Liver (tissue), 3 donors: ENCODE results near the gene TMEM63B.

Experiments used
- HNF4G ChIP-seq: IDR thresholded peaks from 2 replicates; pipeline ENCODE4 v1.6.1; 2016; ENCODE audit warnings: antibody characterized with exemption
- JUND ChIP-seq, 2 donors: IDR thresholded peaks; 2 replicates each; pipeline ENCODE4 v1.6.1; 2016; ENCODE audit warnings: antibody characterized with exemption in 2 of 2
- RAD21 ChIP-seq, 2 donors: IDR thresholded peaks; 2 replicates each; pipeline ENCODE4 v1.6.1; 2016; ENCODE audit warnings: antibody characterized with exemption in 2 of 2, mild to moderate bottlenecking in 2 of 2
- RXRA ChIP-seq, 2 donors: IDR thresholded peaks; 2 replicates each; pipeline ENCODE4 v1.6.1; 2017 to 2018; ENCODE audit warnings: antibody characterized with exemption in 2 of 2, mild to moderate bottlenecking in 1 of 2
- SP1 ChIP-seq: IDR thresholded peaks from 2 replicates; pipeline ENCODE4 v1.6.1; 2018; ENCODE audit warnings: antibody characterized with exemption, mild to moderate bottlenecking
- TAF1 ChIP-seq: conservative IDR thresholded peaks from 2 replicates; pipeline ENCODE4 v1.6.1; 2016; ENCODE audit warnings: antibody characterized with exemption, mild to moderate bottlenecking
- YY1 ChIP-seq: IDR thresholded peaks from 2 replicates; pipeline ENCODE4 v1.6.1; 2016; ENCODE audit warnings: antibody characterized with exemption, mild to moderate bottlenecking
- TF ChIP-seq, protein P1 (sequence below): IDR thresholded peaks from 2 replicates; pipeline ENCODE4 v1.6.1; 2016; ENCODE audit warnings: antibody characterized with exemption
- TF ChIP-seq, protein P2 (sequence below): fragments of 150-350 bp; IDR thresholded peaks from 2 replicates; pipeline ENCODE4 v1.5.1; 2017; ENCODE audit warnings: improper control_type of control experiment, low read depth, low read length; ENCODE audit not compliant: missing input control
- TF ChIP-seq, protein P3 (sequence below): IDR thresholded peaks from 2 replicates; pipeline ENCODE4 v1.6.1; 2016; ENCODE audit warnings: antibody characterized with exemption, mild to moderate bottlenecking
- TF ChIP-seq, protein P4 (sequence below): IDR thresholded peaks from 2 replicates; pipeline ENCODE4 v1.6.1; 2016; ENCODE audit warnings: antibody characterized with exemption
- TF ChIP-seq, protein P5 (sequence below): IDR thresholded peaks from 2 replicates; pipeline ENCODE4 v1.6.1; 2016; ENCODE audit warnings: antibody characterized with exemption
- donor health status: healthy.
- donor health status: healthy.

DNA sequence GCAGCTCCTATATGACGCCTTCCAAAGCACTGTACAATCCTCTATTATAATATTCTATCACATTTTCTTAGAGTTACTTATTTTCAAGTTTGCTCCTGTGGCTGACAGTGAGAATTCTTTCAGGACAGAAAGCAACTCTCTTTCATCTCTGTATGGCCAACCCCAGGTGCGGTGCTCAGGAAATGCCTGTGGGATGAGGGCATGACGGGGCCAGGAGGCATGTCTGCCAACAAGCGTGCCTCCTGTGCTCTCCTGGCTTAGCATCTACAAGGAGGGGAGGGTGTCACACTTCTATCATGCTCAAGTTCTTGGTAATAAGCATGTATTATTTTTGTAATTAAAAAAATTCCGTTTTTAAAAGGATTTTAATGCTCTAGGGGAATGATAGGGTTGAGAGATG lies 11.5 kb upstream of the TMEM63B start:
- TF ChIP-seq TAF1 (no peak), JUND (IDR thresholded peaks at IDR 0.05) (no peak), RXRA (IDR thresholded peaks at IDR 0.05) (no peak), HNF4G (no peak), YY1 (no peak), SP1 (no peak), RAD21 (IDR thresholded peaks at IDR 0.05) (no peak)
- TF ChIP-seq, protein P1, sequence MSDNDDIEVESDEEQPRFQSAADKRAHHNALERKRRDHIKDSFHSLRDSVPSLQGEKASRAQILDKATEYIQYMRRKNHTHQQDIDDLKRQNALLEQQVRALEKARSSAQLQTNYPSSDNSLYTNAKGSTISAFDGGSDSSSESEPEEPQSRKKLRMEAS = no peak
- TF ChIP-seq, protein P2, sequence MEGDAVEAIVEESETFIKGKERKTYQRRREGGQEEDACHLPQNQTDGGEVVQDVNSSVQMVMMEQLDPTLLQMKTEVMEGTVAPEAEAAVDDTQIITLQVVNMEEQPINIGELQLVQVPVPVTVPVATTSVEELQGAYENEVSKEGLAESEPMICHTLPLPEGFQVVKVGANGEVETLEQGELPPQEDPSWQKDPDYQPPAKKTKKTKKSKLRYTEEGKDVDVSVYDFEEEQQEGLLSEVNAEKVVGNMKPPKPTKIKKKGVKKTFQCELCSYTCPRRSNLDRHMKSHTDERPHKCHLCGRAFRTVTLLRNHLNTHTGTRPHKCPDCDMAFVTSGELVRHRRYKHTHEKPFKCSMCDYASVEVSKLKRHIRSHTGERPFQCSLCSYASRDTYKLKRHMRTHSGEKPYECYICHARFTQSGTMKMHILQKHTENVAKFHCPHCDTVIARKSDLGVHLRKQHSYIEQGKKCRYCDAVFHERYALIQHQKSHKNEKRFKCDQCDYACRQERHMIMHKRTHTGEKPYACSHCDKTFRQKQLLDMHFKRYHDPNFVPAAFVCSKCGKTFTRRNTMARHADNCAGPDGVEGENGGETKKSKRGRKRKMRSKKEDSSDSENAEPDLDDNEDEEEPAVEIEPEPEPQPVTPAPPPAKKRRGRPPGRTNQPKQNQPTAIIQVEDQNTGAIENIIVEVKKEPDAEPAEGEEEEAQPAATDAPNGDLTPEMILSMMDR = no peak
- TF ChIP-seq, protein P3, sequence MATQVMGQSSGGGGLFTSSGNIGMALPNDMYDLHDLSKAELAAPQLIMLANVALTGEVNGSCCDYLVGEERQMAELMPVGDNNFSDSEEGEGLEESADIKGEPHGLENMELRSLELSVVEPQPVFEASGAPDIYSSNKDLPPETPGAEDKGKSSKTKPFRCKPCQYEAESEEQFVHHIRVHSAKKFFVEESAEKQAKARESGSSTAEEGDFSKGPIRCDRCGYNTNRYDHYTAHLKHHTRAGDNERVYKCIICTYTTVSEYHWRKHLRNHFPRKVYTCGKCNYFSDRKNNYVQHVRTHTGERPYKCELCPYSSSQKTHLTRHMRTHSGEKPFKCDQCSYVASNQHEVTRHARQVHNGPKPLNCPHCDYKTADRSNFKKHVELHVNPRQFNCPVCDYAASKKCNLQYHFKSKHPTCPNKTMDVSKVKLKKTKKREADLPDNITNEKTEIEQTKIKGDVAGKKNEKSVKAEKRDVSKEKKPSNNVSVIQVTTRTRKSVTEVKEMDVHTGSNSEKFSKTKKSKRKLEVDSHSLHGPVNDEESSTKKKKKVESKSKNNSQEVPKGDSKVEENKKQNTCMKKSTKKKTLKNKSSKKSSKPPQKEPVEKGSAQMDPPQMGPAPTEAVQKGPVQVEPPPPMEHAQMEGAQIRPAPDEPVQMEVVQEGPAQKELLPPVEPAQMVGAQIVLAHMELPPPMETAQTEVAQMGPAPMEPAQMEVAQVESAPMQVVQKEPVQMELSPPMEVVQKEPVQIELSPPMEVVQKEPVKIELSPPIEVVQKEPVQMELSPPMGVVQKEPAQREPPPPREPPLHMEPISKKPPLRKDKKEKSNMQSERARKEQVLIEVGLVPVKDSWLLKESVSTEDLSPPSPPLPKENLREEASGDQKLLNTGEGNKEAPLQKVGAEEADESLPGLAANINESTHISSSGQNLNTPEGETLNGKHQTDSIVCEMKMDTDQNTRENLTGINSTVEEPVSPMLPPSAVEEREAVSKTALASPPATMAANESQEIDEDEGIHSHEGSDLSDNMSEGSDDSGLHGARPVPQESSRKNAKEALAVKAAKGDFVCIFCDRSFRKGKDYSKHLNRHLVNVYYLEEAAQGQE = no peak
- TF ChIP-seq, protein P4, sequence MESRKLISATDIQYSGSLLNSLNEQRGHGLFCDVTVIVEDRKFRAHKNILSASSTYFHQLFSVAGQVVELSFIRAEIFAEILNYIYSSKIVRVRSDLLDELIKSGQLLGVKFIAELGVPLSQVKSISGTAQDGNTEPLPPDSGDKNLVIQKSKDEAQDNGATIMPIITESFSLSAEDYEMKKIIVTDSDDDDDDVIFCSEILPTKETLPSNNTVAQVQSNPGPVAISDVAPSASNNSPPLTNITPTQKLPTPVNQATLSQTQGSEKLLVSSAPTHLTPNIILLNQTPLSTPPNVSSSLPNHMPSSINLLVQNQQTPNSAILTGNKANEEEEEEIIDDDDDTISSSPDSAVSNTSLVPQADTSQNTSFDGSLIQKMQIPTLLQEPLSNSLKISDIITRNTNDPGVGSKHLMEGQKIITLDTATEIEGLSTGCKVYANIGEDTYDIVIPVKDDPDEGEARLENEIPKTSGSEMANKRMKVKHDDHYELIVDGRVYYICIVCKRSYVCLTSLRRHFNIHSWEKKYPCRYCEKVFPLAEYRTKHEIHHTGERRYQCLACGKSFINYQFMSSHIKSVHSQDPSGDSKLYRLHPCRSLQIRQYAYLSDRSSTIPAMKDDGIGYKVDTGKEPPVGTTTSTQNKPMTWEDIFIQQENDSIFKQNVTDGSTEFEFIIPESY = no peak
- TF ChIP-seq, protein P5, sequence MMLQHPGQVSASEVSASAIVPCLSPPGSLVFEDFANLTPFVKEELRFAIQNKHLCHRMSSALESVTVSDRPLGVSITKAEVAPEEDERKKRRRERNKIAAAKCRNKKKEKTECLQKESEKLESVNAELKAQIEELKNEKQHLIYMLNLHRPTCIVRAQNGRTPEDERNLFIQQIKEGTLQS = no peak
